GM21528 (cell line): ENCODE data around the gene CCNB2.
"Not testable (repeated sequence)": the region's sequence is repeated elsewhere in the genome, so short reads cannot be mapped to it uniquely, and the experiment has no call there.

Experiments
- ATAC-seq: cut with Tn5 transposase; IDR thresholded peaks from one replicate; pipeline ENCODE4 v1.9.1; 2021; ENCODE audit warnings: mild to moderate bottlenecking, moderate library complexity; ENCODE audit not compliant: unreplicated experiment, low FRiP score

The CCNB2 gene

GRCh38 chr15:59131969-59132562 is 27.1 kb downstream of the CCNB2 start:
- ATAC-seq = no peak

GRCh38 chr15:59133929-59134427 is 29.0 kb downstream of the CCNB2 start:
- ATAC-seq = no peak

DNA sequence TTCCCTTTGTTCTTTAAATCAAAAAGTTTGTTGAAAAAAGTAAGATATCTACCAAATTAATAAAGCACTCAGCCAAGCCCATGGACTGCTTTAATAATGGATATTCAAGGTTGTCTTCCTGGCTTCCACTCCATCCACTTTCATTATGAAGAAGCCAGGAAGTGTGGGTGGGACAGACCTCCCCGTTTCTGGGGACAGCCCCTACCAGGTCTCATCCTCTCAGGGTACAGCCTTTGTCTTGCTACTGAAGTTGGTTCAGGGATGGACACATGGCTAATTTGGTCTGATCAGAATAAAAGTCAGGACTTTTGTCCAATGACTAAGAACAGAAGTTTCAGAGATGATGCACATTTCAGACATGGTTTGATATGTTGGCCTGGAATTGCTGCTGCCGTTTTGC is 32.6 kb downstream of the CCNB2 start:
- no peak for ATAC-seq

DNA sequence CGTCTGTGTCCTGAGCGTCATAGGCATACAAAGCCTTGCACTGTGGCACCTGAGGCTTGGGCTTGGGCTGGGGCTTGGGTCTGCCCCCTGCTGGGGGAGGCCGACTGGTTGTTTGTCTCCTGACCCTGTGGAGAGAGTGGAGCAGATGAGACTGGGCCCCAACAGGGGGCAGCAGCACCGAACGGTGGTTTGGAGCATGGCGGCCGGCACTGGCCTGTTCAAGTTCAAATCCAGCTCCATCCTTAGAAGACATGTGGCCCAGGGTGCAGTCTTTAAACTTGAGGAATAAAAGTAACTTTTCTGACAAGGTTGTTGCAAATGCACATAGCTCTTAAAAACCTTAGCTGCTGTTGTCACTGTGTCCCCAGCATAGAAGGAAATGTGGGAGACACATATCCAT is 33.3 kb downstream of the CCNB2 start:
- ATAC-seq = no peak

GRCh38 chr15:59140422-59141226 is 35.7 kb downstream of the CCNB2 start:
- ATAC-seq = no peak

DNA sequence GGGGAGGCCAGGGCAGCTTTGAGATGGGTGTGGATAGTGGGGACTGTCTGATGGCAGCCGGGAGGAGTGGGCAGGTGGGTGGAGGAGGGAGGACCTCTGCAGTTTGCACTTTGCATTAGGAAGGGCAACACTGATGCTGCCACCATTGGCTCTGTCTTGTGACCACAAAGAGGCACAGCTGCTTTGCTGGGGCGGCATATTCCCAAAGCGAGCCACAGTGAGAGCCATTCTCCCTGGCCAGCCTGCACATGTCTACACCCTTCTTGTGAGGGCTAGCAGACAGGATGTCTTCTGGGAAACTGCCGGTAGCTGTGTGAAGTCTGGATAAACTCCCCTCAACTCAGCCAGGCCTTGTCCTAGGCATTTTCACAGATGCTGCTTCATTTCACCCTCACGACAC is 38.3 kb downstream of the CCNB2 start:
- no peak for ATAC-seq

GRCh38 chr15:59144594-59144993 is 39.6 kb downstream of the CCNB2 start:
- ATAC-seq = not testable (repeated sequence)

DNA sequence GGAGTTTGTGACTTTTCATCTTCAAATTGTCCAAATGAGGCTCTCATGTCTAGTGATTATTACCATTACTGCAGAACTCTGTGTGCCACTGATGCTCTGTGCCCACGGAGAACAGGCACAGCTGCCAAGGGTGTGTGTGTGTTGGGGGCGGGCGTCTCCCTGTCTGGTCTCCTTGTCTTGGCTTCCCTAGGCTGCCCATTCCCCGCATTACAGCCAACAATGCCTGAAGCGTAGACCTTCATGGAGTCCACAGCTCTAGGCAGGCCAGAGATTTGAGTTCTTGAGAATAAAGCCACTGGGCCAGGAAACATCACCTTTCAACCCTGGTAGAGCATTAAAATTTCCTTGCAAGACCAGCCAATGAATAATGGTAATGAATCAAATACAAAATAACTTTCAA is 42.7 kb downstream of the CCNB2 start:
- ATAC-seq = no peak

DNA sequence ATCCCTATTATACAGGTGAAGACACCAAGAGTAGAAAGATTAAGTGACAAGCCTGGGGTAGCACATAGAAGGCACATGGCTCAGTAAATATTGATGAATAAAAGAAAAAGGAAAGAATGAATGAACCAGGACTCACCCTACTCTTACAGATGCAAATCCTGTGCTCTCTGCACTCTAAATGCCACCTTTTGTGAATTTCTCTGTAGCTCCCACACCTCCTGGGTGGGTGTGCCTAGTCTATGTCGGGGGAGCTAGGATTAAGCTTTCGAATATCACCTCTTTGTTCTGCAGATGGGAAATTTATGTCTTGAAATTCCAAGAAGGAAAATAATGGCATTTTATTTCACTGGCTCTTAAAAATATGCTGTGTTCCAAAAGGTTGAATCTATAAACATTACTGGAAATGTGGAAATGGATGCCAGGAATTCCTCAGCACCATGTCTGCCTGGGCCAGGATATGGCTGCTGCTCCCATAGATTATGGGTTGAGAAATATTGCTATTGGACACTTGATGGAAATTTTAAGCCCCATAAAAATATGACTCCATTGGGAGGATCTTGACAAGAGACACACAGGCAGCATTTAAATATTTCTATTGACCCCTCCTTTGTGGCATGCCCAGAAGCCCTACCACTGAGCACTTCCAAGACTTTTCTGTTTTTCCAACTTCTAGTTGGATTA is 43.3 kb downstream of the CCNB2 start:
- ATAC-seq = no peak

DNA sequence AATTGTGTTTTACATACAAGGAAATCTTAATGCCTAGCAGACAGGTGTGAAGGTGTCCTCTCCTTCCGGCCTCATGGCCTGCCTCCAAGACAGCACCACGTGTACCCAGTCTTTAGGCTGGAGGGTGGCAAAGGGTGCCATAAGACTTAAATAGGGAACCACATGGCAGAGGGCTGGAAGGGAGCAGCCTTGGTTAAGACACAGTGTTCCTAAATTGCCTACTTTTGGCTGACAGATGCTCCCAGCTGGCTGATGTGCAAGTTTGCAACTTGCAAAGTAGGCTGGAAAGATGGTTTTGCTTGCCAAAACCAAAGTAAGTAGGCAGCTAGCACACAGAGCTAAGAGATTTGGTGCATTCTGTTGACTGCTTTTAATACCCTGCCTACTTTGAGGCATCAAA is 45.2 kb downstream of the CCNB2 start:
- no peak for ATAC-seq

- no peak for ATAC-seq
Observed at GRCh38 chr15:59152694-59153450, 47.9 kb downstream of the CCNB2 start.

- no peak for ATAC-seq
Observed at GRCh38 chr15:59153466-59153865, 48.5 kb downstream of the CCNB2 start.

DNA sequence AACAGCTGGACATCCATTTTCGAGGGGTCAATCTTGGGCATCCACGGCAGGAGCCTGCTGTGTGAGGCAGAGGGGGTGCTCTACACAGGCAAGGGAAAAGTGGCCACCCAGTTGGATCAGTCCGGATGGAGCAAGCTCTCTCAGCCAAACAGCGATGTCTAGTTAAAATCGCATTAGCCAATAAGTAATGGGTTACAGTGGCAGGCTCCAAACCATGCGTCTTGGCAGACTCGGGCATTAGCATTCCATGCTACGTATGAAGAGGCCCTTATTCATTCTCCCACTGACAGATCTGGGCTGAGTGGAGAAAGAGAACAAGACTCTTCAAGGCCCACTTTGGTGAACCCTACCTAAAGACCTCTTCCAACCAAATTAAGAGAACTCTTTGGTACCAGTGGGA is 49.3 kb downstream of the CCNB2 start:
- no peak for ATAC-seq

DNA sequence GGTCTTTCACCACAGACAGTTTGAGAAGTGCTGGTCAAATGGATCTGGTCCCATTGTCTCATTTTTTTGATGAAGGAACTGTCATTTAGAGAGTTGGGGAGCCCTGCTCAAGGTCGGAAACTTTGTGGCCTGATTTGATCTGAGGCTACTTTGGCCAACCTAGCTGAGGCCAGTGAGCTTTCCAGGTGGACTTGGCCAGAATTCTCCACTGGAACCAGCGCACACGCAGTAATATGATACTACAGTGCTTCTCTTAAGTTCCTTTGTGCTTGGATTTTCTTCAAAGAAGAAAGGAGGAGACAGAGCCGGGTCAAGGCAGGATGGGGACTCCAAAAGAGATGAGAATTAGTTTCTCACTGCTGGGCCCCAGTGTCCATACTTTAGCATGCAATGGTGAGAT is 50.5 kb downstream of the CCNB2 start:
- no peak for ATAC-seq

- ATAC-seq = no peak
Observed at GRCh38 chr15:59157396-59157795, 52.5 kb downstream of the CCNB2 start.

- no peak for ATAC-seq
Observed at GRCh38 chr15:59157840-59158700, 53.1 kb downstream of the CCNB2 start.

DNA sequence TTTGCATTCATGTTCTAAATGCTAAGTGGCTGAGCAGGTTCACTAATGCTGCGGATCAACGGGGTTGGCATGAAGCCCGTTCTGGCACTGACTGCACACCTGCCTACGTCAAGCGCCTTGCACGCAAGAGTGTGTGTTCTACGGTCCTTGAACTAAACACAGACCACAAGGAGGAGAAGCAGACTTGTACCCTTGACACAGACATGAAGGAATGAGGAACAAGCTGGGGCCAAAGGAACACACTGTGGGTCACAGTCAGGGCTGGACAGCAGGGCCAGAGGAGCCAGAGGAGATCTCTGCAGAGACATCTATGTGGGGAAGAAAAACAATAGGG is 53.7 kb downstream of the CCNB2 start:
- ATAC-seq = no peak

DNA sequence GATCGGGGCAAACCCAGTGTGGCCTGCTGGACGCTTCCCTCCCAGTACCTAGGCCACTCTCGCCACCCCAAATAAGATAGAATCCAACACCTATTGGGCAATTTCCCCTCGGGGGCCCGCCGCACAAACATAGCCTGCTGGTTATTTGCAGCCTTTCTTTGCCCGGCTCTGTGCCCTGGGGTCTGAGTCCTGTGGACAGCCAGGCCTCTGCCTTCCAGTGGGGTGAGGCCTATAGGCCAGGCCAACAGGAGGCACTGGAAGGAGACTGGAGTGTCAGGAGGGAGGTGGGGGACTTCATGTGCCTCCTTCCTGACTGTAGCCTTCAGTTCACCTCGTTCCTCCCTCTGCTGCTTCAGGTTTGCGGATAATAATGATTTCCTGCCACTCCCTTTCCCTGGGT is 54.3 kb downstream of the CCNB2 start:
- no peak for ATAC-seq

- no peak for ATAC-seq
Observed at GRCh38 chr15:59160880-59161593, 56.1 kb downstream of the CCNB2 start.
